Measurements from ENCODE around the gene NOL4L.

NOL4L gene

GRCh38 chr20:32585011-32585585, at the start of gene NOL4L:
Gene NOL4L, minus strand, starts transcription at chr20:32585333. Its CDS starts 443 bp downstream, at chr20:32584890.
- DNase-seq: no peak

- DNase-seq: no peak
Measured at GRCh38 chr20:32634041-32634805, 49.1 kb upstream of the NOL4L start.

GRCh38 chr20:32632461-32633354, 47.6 kb upstream of the NOL4L start:
- DNase-seq: no peak

- no peak for DNase-seq
Measured at GRCh38 chr20:32631933-32632460, 46.9 kb upstream of the NOL4L start.

- DNase-seq: no peak
Measured at GRCh38 chr20:32629813-32630212, 44.7 kb upstream of the NOL4L start.

GRCh38 chr20:32628960-32629530, 43.9 kb upstream of the NOL4L start:
- no peak for DNase-seq

- peak; percentile 37 for DNase-seq
Measured at GRCh38 chr20:32626859-32627636, 41.9 kb upstream of the NOL4L start.

GRCh38 chr20:32626407-32626806, 41.3 kb upstream of the NOL4L start:
- DNase-seq: no peak

GRCh38 chr20:32625996-32626395, 40.9 kb upstream of the NOL4L start:
- no peak for DNase-seq

- DNase-seq: no peak
Measured at GRCh38 chr20:32624687-32625345, 39.7 kb upstream of the NOL4L start.

- no peak for DNase-seq
Measured at GRCh38 chr20:32623667-32624157, 38.6 kb upstream of the NOL4L start.

GRCh38 chr20:32622585-32623468, 37.7 kb upstream of the NOL4L start:
- DNase-seq: no peak

- DNase-seq: no peak
Measured at GRCh38 chr20:32621891-32622584, 36.9 kb upstream of the NOL4L start.

- DNase-seq: no peak
Measured at GRCh38 chr20:32621071-32621890, 36.1 kb upstream of the NOL4L start.

GRCh38 chr20:32619586-32619985, 34.5 kb upstream of the NOL4L start:
- DNase-seq: no peak

GRCh38 chr20:32614772-32615171, 29.6 kb upstream of the NOL4L start:
- no peak for DNase-seq

GRCh38 chr20:32614303-32614702, 29.2 kb upstream of the NOL4L start:
- no peak for DNase-seq

- DNase-seq: no peak
Measured at GRCh38 chr20:32613192-32614053, 28.3 kb upstream of the NOL4L start.

All from NCI-H2107 (cell line).